H1 (cell line): Measurements from ENCODE around the gene RNASE9. TPM values are rescaled to one million over a fixed set of nuclear protein-coding genes. Genes with fewer than 3 reads are reported as not detected.

Experiments used
- CTCF ChIA-PET: fragments of 300-600 bp; sonication (Branson Sonifier 250); formaldehyde crosslinking; loops from one replicate; lab custom pipeline; 2021; ENCODE audit not compliant: partially characterized antibody; lab: Charles Lee
- POLR2A ChIA-PET: fragments of 300-600 bp; sonication (Branson Sonifier 250); formaldehyde crosslinking; loops from one replicate; lab custom pipeline; 2021; ENCODE audit warnings: inconsistent platforms; ENCODE audit not compliant: partially characterized antibody; lab: Charles Lee
- DNase-seq, 2 experiments: peaks; one replicate each; pipeline versions ENCODE4 v3.0.0 to v3.0.0-alpha.2; 2010 to 2022; ENCODE audit warnings: low spot score in 2 of 2, low read depth in 1 of 2, mixed read lengths in 1 of 2
- FAIRE-seq: peaks from 2 replicates; lab custom pipeline; 2011; peaks lifted over from hg19 to GRCh38; lab: Jason Lieb, UNC
- H2AFZ ChIP-seq: 2 replicates; pipeline ENCODE4 v1.8.1; 2012; ENCODE audit warnings: low read length, inconsistent platforms
- H2AK5ac ChIP-seq: 2 replicates; pipeline ENCODE4 v1.6.1; 2013; ENCODE audit warnings: low read depth, low read length
- H2BK120ac ChIP-seq: replicated peaks from 2 replicates; pipeline ENCODE3; 2013; ENCODE audit warnings: low read depth, low read length, inconsistent platforms
- H2BK12ac ChIP-seq: 2 replicates; pipeline ENCODE4 v1.6.1; 2013; ENCODE audit warnings: low read depth, low read length
- H2BK15ac ChIP-seq: 2 replicates; pipeline ENCODE4 v1.6.1; 2013; ENCODE audit warnings: low read length
- H2BK20ac ChIP-seq: 2 replicates; pipeline ENCODE4 v1.6.1; 2013; ENCODE audit warnings: low read length
- H2BK5ac ChIP-seq: 2 replicates; pipeline ENCODE4 v1.6.1; 2013; ENCODE audit warnings: low read depth, low read length
- H3K14ac ChIP-seq: 2 replicates; pipeline ENCODE4 v1.6.1; 2013; ENCODE audit warnings: inconsistent platforms; ENCODE audit not compliant: insufficient read length
- H3K18ac ChIP-seq: 2 replicates; pipeline ENCODE4 v1.6.1; 2013; ENCODE audit warnings: low read length; ENCODE audit errors: extremely low read depth
- H3K23ac ChIP-seq: 2 replicates; pipeline ENCODE4 v1.6.1; 2013; ENCODE audit warnings: inconsistent platforms; ENCODE audit not compliant: insufficient read length
- H3K23me2 ChIP-seq: 2 replicates; pipeline ENCODE4 v1.6.1; 2013; ENCODE audit warnings: low read depth, low read length
- H3K27ac ChIP-seq: 2 replicates; pipeline ENCODE4 v1.6.1; 2011; ENCODE audit warnings: low read depth, low read length, inconsistent platforms
- H3K27me3 ChIP-seq, 4 experiments: replicated peaks in 1 of 4; 1 replicate in 1 of 4; 2 replicates in 3 of 4; pipeline versions ENCODE4 v1.6.1 to v1.8.1; 2011 to 2013; ENCODE audit warnings: low read length in 3 of 4, mild to moderate bottlenecking in 3 of 4, inconsistent platforms in 2 of 4, mixed read lengths in 2 of 4, moderate library complexity in 1 of 4; ENCODE audit not compliant: control insufficient read depth in 3 of 4, insufficient read depth in 3 of 4; ENCODE audit errors: extremely low read depth in 1 of 4
- H3K36me3 ChIP-seq, 4 experiments: 2 replicates each; pipeline versions ENCODE4 v1.6.1 to v1.8.1; 2011 to 2013; ENCODE audit warnings: mild to moderate bottlenecking in 4 of 4, low read length in 3 of 4, moderate library complexity in 2 of 4, control low read depth in 1 of 4, inconsistent platforms in 1 of 4; ENCODE audit not compliant: insufficient read depth in 4 of 4, control insufficient read depth in 2 of 4
- H3K4ac ChIP-seq: replicated peaks from 2 replicates; pipeline ENCODE3; 2013; ENCODE audit warnings: low read length, low read depth, mixed read lengths, inconsistent platforms; ENCODE audit not compliant: insufficient read length
- H3K4me1 ChIP-seq, 4 experiments: replicated peaks in 1 of 4; 1 replicate in 1 of 4; 2 replicates in 3 of 4; pipeline versions ENCODE4 v1.6.1 to v1.8.1; 2011 to 2013; ENCODE audit warnings: low read length in 3 of 4, inconsistent platforms in 2 of 4, mixed read lengths in 1 of 4; ENCODE audit not compliant: insufficient read depth in 4 of 4, control insufficient read depth in 3 of 4
- H3K4me2 ChIP-seq, 2 experiments: 2 replicates each; pipeline versions ENCODE4 v1.6.1 to v1.8.1; 2011 to 2013; ENCODE audit warnings: low read depth in 2 of 2, low read length in 2 of 2, control low read depth in 1 of 2, inconsistent platforms in 1 of 2, mild to moderate bottlenecking in 1 of 2; ENCODE audit not compliant: insufficient read depth in 1 of 2
- H3K4me3 ChIP-seq, 4 experiments: fragments of 200-600, 300-600 bp in 1 of 4; sonication (generic), shearing (Covaris generic), sonication (Bioruptor Twin) in 1 of 4; 2 replicates each; pipeline versions ENCODE4 v1.5.1 to v1.8.1; 2011 to 2016; ENCODE audit warnings: low read length in 4 of 4, low read depth in 3 of 4, control low read depth in 2 of 4, inconsistent platforms in 2 of 4, mild to moderate bottlenecking in 2 of 4, mixed read lengths in 1 of 4, moderate library complexity in 1 of 4; ENCODE audit not compliant: insufficient read depth in 2 of 4; ENCODE audit errors: extremely low read depth in 1 of 4
- H3K56ac ChIP-seq: replicated peaks from 2 replicates; pipeline ENCODE3; 2013; ENCODE audit warnings: low read depth, mild to moderate bottlenecking, mixed read lengths, low read length, inconsistent platforms; ENCODE audit not compliant: insufficient read length
- H3K79me1 ChIP-seq: 2 replicates; pipeline ENCODE4 v1.6.1; 2013; ENCODE audit warnings: low read depth, low read length, control low read depth
- H3K79me2 ChIP-seq, 2 experiments: 2 replicates each; pipeline versions ENCODE4 v1.6.1 to v1.8.1; 2012 to 2013; ENCODE audit warnings: low read length in 2 of 2, mild to moderate bottlenecking in 2 of 2, inconsistent platforms in 1 of 2; ENCODE audit not compliant: insufficient read depth in 2 of 2, control insufficient read depth in 1 of 2
- H3K9ac ChIP-seq, 4 experiments: replicated peaks in 1 of 4; 1 replicate in 1 of 4; 2 replicates in 3 of 4; pipeline versions ENCODE4 v1.6.1 to v1.8.1; 2011 to 2013; ENCODE audit warnings: low read depth in 3 of 4, low read length in 3 of 4, control low read depth in 2 of 4, mild to moderate bottlenecking in 2 of 4, moderate library complexity in 2 of 4, inconsistent platforms in 1 of 4; ENCODE audit errors: extremely low read depth in 1 of 4
- H3K9me3 ChIP-seq, 2 experiments: 2 replicates each; pipeline versions ENCODE4 v1.6.1 to v1.8.1; 2012 to 2013; ENCODE audit warnings: mild to moderate bottlenecking in 2 of 2, moderate library complexity in 2 of 2, control low read depth in 1 of 2, inconsistent platforms in 1 of 2, low read depth in 1 of 2, low read length in 1 of 2, mixed read lengths in 1 of 2; ENCODE audit not compliant: insufficient read depth in 2 of 2
- H4K20me1 ChIP-seq, 2 experiments: replicated peaks in 1 of 2; 2 replicates each; pipeline versions ENCODE3 to v1.8.1; 2011 to 2013; ENCODE audit warnings: inconsistent platforms in 2 of 2, low read length in 2 of 2, mild to moderate bottlenecking in 1 of 2; ENCODE audit not compliant: insufficient read depth in 2 of 2, control insufficient read depth in 1 of 2
- H4K5ac ChIP-seq: 2 replicates; pipeline ENCODE4 v1.6.1; 2013; ENCODE audit warnings: low read length, low read depth, mixed read lengths, inconsistent platforms; ENCODE audit not compliant: insufficient read length
- H4K8ac ChIP-seq: 2 replicates; pipeline ENCODE4 v1.8.0; 2013; ENCODE audit warnings: mild to moderate bottlenecking, moderate library complexity, low read length, inconsistent platforms; ENCODE audit not compliant: insufficient read depth; ENCODE audit errors: extremely low read depth
- H4K91ac ChIP-seq: replicated peaks from 2 replicates; pipeline ENCODE3; 2013; ENCODE audit warnings: low read length, mixed read lengths, inconsistent platforms; ENCODE audit not compliant: insufficient read length
- ASH2L ChIP-seq: fragments of 200-600, 300-600 bp; sonication (generic); IDR thresholded peaks from one replicate; pipeline ENCODE4 v1.7.1; 2017; ENCODE audit warnings: low read length
- CTBP2 ChIP-seq: IDR thresholded peaks from 2 replicates; pipeline ENCODE4 v1.7.0; 2011; ENCODE audit warnings: borderline replicate concordance, mild to moderate bottlenecking, moderate library complexity, mixed read lengths, low read length; ENCODE audit not compliant: insufficient read depth, insufficient read length
- E2F6 ChIP-seq: IDR thresholded peaks from 2 replicates; pipeline ENCODE4 v1.6.1; 2012; ENCODE audit warnings: inconsistent platforms
- HDAC6 ChIP-seq: IDR thresholded peaks from one replicate; pipeline ENCODE4 v1.7.1; 2012; ENCODE audit warnings: low read depth, mild to moderate bottlenecking, inconsistent platforms, low read length, moderate library complexity
- RAD21 ChIP-seq, 2 experiments: IDR thresholded peaks in 1 of 2; conservative IDR thresholded peaks in 1 of 2; 2 replicates each; pipeline ENCODE4 v1.6.1; 2011; ENCODE audit warnings: low read depth in 2 of 2, low read length in 2 of 2, improper control_type of control experiment in 1 of 2, inconsistent platforms in 1 of 2, mild to moderate bottlenecking in 1 of 2, moderate library complexity in 1 of 2
- RBBP5 ChIP-seq: IDR thresholded peaks from 2 replicates; pipeline ENCODE4 v1.7.1; 2012; ENCODE audit warnings: low read depth, mild to moderate bottlenecking, inconsistent platforms, low read length, moderate library complexity, borderline replicate concordance
- SAP30 ChIP-seq: fragments of 300-600 bp; sonication (generic); IDR thresholded peaks from 2 replicates; pipeline ENCODE4 v1.7.1; 2012; ENCODE audit warnings: low read length, moderate library complexity, mild to moderate bottlenecking, inconsistent platforms; ENCODE audit not compliant: insufficient read depth, insufficient replicate concordance
- TCF12 ChIP-seq: IDR thresholded peaks from 2 replicates; pipeline ENCODE4 v1.6.1; 2011; ENCODE audit warnings: low read depth, mild to moderate bottlenecking, low read length
- ZNF274 ChIP-seq: IDR thresholded peaks from 2 replicates; pipeline ENCODE4 v1.7.0; 2012; ENCODE audit warnings: low read length, borderline replicate concordance; ENCODE audit errors: extremely low read depth
- WGBS, 2 experiments: shearing (Covaris generic) in 1 of 2; methylation state at CpG; one replicate each; pipeline versions ENCODE4 v1.1.6 to v1.1.7; 2013 to 2015; ENCODE audit warnings: low lambda C conversion rate in 2 of 2, mixed read lengths in 2 of 2, inconsistent platforms in 1 of 2, low coverage in 1 of 2, missing lambda C conversion rate in 1 of 2; ENCODE audit not compliant: insufficient replicate concordance in 2 of 2, insufficient coverage in 1 of 2, insufficient read length in 1 of 2; ENCODE audit errors: extremely low coverage in 1 of 2, missing lambda C conversion rate in 1 of 2; 5-methylcytosine and 5-hydroxymethylcytosine counted together
- polyA plus RNA-seq, 7 experiments: library from polyadenylated mRNA; depleted of rRNA in 3 of 7; stranded (reverse) in 5 of 7; unstranded in 2 of 7; fragments of >200 nt in 5 of 7; fragments of 200-250 nt in 2 of 7; gene quantifications; 1 replicate in 5 of 7; 2 replicates in 1 of 7; 4 replicates in 1 of 7; pipeline versions ENCODE4 v1.2.1 to v1.2.3, GENCODE V29; 2011 to 2013; ENCODE audit warnings: missing spikeins in 2 of 7, mixed read lengths in 2 of 7
- total RNA-seq: library from RNA; stranded (reverse); fragmentation: NEBNext Ultra II Directional; extraction: Animal tissue kit (Norgen Biotek cat#: 25700); gene quantifications from 2 replicates; pipeline ENCODE4 v1.2.1, GENCODE V29; 2021
- TF ChIP-seq, protein P1 (sequence below): IDR thresholded peaks from 2 replicates; pipeline ENCODE4 v1.6.1; 2012; ENCODE audit warnings: low read length, inconsistent platforms

The RNASE9 gene
- total and polyA plus RNA-seq, 2 of the 8 experiments (the other 6 are each of a cell fraction or from before 2014, with no cell fraction given), result 0.06 TPM; not detected in 1

DNA sequence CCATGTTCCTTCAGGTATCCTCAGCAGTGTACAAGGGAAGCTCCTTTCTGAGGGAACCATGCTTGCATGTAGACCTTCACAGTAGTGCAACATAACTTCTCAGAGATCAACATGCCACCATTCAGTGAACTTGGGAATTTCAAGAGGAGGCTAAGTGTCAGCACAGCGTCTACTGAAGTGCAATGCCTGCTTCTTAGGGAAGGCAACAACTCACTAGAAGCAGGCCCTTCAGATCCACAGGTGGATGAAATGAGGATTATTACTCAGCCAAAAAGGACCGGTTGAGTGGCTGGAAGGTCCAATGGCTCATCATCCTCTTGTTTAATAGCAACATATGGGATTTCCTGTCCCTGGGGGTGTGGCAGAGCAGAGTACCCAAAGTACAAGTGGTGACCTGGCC, 36.8 kb downstream of the RNASE9 start:
- Histone ChIP-seq H3K27ac (no peak overlapping the region), H2AFZ (no peak overlapping the region)

More for the DNA sequence above, 36.8 kb downstream of the RNASE9 start:
- H3K56ac ChIP-seq, result no peak overlapping the region
- no peaks in the 10 kb centered on the region for H3K36me3 ChIP-seq
- H2AK5ac ChIP-seq, result no peak overlapping the region
- ChIA-PET POLR2A (no interaction called here), CTCF (interaction anchor here (1.1 kb wide), 1 partner anchor 37 kb away, joined by 3 read pairs; no protein-coding TSS in a partner anchor)
- no peak overlapping the region for H3K23ac ChIP-seq
- no peak overlapping the region for H3K14ac ChIP-seq
- FAIRE-seq, result no peak
- H3K23me2 ChIP-seq, result no peaks in the 10 kb centered on the region
- H3K27me3 ChIP-seq, result no peaks in the 10 kb centered on the region
- H2BK120ac ChIP-seq, result no peak overlapping the region
- H3K9ac ChIP-seq, result no peak overlapping the region
- no peak overlapping the region for H4K5ac ChIP-seq
- no peaks in the 10 kb centered on the region for H3K4me1 ChIP-seq
- H2BK5ac ChIP-seq, result no peak overlapping the region
- H3K79me1 ChIP-seq, result no peaks in the 10 kb centered on the region
- H2BK15ac ChIP-seq, result no peak overlapping the region
- no peak overlapping the region for H4K8ac ChIP-seq
- WGBS, 2 experiments, result 90% methylated on average over 2 of the region's 2 CpGs; no CpG with 5 or more reads in 1 of the 2 experiments
- no peak overlapping the region for H3K4me3 ChIP-seq
- no peak overlapping the region for H3K4ac ChIP-seq
- no peaks in the 10 kb centered on the region for H4K20me1 ChIP-seq
- no peaks in the 10 kb centered on the region for H3K79me2 ChIP-seq
- H2BK12ac ChIP-seq, result no peak overlapping the region
- H4K91ac ChIP-seq, result no peak overlapping the region
- no peak overlapping the region for H3K4me2 ChIP-seq
- DNase-seq, result no peak
- TF ChIP-seq RAD21 (IDR thresholded peaks at IDR 0.05 in 1 of 2, conservative IDR thresholded peaks at IDR 0.05 in 1 of 2; ENCODE audit: low read depth in 2 of 2, low read length in 2 of 2), result no peak
- TF ChIP-seq, protein P1, sequence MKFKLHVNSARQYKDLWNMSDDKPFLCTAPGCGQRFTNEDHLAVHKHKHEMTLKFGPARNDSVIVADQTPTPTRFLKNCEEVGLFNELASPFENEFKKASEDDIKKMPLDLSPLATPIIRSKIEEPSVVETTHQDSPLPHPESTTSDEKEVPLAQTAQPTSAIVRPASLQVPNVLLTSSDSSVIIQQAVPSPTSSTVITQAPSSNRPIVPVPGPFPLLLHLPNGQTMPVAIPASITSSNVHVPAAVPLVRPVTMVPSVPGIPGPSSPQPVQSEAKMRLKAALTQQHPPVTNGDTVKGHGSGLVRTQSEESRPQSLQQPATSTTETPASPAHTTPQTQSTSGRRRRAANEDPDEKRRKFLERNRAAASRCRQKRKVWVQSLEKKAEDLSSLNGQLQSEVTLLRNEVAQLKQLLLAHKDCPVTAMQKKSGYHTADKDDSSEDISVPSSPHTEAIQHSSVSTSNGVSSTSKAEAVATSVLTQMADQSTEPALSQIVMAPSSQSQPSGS, result no peak
- TF ChIP-seq ZNF274, result no peak
- TF ChIP-seq E2F6, result no peak
- TF ChIP-seq HDAC6, result no peak
- no peak for TF ChIP-seq TCF12
- no peak for TF ChIP-seq CTBP2
- no peak for TF ChIP-seq ASH2L
- TF ChIP-seq SAP30, result no peak
- no peak for TF ChIP-seq RBBP5
- H2BK20ac ChIP-seq, result no peak overlapping the region
- H3K18ac ChIP-seq, result no peak overlapping the region
- no peaks in the 10 kb centered on the region for H3K9me3 ChIP-seq
